Neural progenitor cell (in vitro differentiated cells): ENCODE measurements around the gene NOM1. TPM values are rescaled to one million over a fixed set of nuclear protein-coding genes. Genes with fewer than 3 reads are reported as not detected.

Experiments
- DNase-seq: peaks from one replicate; pipeline ENCODE4 v3.0.0-alpha.2; 2016; ENCODE audit warnings: low spot score
- H2AFZ ChIP-seq: fragments of 200-600 bp; sonication (generic); replicated peaks from 2 replicates; pipeline ENCODE4 v1.6.1; 2016; ENCODE audit warnings: antibody characterized with exemption
- H3F3A ChIP-seq: fragments of 200-600 bp; sonication (generic); 2 replicates; pipeline ENCODE4 v1.6.1; 2016; ENCODE audit warnings: antibody characterized with exemption, low read depth
- H3K27ac ChIP-seq: fragments of 200-600 bp; sonication (generic); 2 replicates; pipeline ENCODE4 v1.5.1; 2016; ENCODE audit warnings: mild to moderate bottlenecking
- H3K27me3 ChIP-seq: fragments of 200-600 bp; sonication (generic); 2 replicates; pipeline ENCODE4 v1.6.1; 2016; ENCODE audit warnings: mild to moderate bottlenecking, moderate library complexity
- H3K36me3 ChIP-seq: fragments of 200-600 bp; sonication (generic); 2 replicates; pipeline ENCODE4 v1.5.1; 2016
- H3K4me1 ChIP-seq: fragments of 200-600 bp; sonication (generic); 2 replicates; pipeline ENCODE4 v1.6.1; 2016; ENCODE audit warnings: mixed run types
- H3K4me2 ChIP-seq: fragments of 200-600 bp; sonication (generic); 2 replicates; pipeline ENCODE4 v1.6.1; 2016
- H3K4me3 ChIP-seq: fragments of 200-600 bp; sonication (generic); 2 replicates; pipeline ENCODE4 v1.5.1; 2016
- H3K79me2 ChIP-seq: fragments of 200-600 bp; sonication (generic); 2 replicates; pipeline ENCODE4 v1.6.1; 2016; ENCODE audit warnings: low read depth
- H3K9ac ChIP-seq: fragments of 200-600 bp; sonication (generic); 2 replicates; pipeline ENCODE4 v1.6.1; 2016
- H3K9me3 ChIP-seq: fragments of 200-600 bp; sonication (generic); 2 replicates; pipeline ENCODE4 v1.5.1; 2016; ENCODE audit warnings: low read depth
- H4K20me1 ChIP-seq: fragments of 200-600 bp; sonication (generic); 2 replicates; pipeline ENCODE4 v1.6.1; 2016; ENCODE audit warnings: low read depth
- H3K27ac Mint-ChIP-seq: 3 replicates; pipeline ENCODE4 v1.8.0; 2021; ENCODE audit warnings: mixed read lengths
- H3K27me3 Mint-ChIP-seq: 2 replicates; pipeline ENCODE4 v1.8.0; 2022; ENCODE audit warnings: low read depth, mild to moderate bottlenecking, inconsistent platforms, moderate library complexity, mixed read lengths; ENCODE audit not compliant: insufficient read depth
- H3K36me3 Mint-ChIP-seq: 3 replicates; pipeline ENCODE4 v1.8.0; 2021; ENCODE audit warnings: mixed read lengths
- H3K4me1 Mint-ChIP-seq: 3 replicates; pipeline ENCODE4 v1.8.0; 2021; ENCODE audit warnings: mixed read lengths
- H3K4me3 Mint-ChIP-seq: 3 replicates; pipeline ENCODE4 v1.8.0; 2021; ENCODE audit warnings: mild to moderate bottlenecking, moderate library complexity, mixed read lengths
- H3K9me3 Mint-ChIP-seq: 3 replicates; pipeline ENCODE4 v1.8.0; 2020; ENCODE audit warnings: mixed read lengths
- CTCF ChIP-seq: fragments of 200-600 bp; sonication (generic); IDR thresholded peaks from 2 replicates; pipeline ENCODE4 v1.5.1; 2017; ENCODE audit warnings: antibody characterized with exemption, mild to moderate bottlenecking
- EZH2 ChIP-seq: fragments of 200-600 bp; sonication (generic); IDR thresholded peaks from 2 replicates; pipeline ENCODE4 v1.6.1; 2017; ENCODE audit warnings: antibody characterized with exemption, mild to moderate bottlenecking, moderate library complexity
- EZH2phosphoT487 ChIP-seq: fragments of 200-600 bp; sonication (generic); IDR thresholded peaks from 2 replicates; pipeline ENCODE4 v1.6.1; 2017; ENCODE audit warnings: antibody characterized with exemption
- total RNA-seq: library from RNA; depleted of rRNA; stranded (reverse); fragments of >200 nt; gene quantifications from 2 replicates; pipeline ENCODE4 v1.2.3, GENCODE V29; 2015; ENCODE audit warnings: low replicate concordance

Gene NOM1
- total RNA-seq, 1 donor from 2014 or later = 10.9 TPM

GRCh38 chr7:156962145-156962544 is 12.6 kb downstream of the NOM1 start:
- TF ChIP-seq CTCF = no peak
- TF ChIP-seq EZH2phosphoT487 = no peak
- TF ChIP-seq EZH2 = no peak
- no peaks in the 10 kb centered on the region for H3K4me1 Mint-ChIP-seq
- Histone ChIP-seq H3K9ac (no peak overlapping the region), H2AFZ (no peak overlapping the region), H3K36me3 (no peaks in the 10 kb centered on the region), H3F3A (no peaks in the 10 kb centered on the region), H3K9me3 (no peaks in the 10 kb centered on the region), H3K4me3 (no peak overlapping the region), H3K4me1 (no peaks in the 10 kb centered on the region), H3K79me2 (peaks cover under 1% of the 10 kb centered on the region), H4K20me1 (no peaks in the 10 kb centered on the region), H3K4me2 (no peak overlapping the region), H3K27ac (no peak overlapping the region), H3K27me3 (no peaks in the 10 kb centered on the region)
- H3K27me3 Mint-ChIP-seq = no peaks in the 10 kb centered on the region
- H3K4me3 Mint-ChIP-seq = no peak overlapping the region
- no peaks in the 10 kb centered on the region for H3K9me3 Mint-ChIP-seq
- DNase-seq = no peak
- H3K36me3 Mint-ChIP-seq = peaks cover 44% of the 10 kb centered on the region
- H3K27ac Mint-ChIP-seq = no peak overlapping the region

- TF ChIP-seq CTCF (no peak), EZH2 (no peak), EZH2phosphoT487 (no peak)
- Mint-ChIP-seq H3K4me3 (no peak overlapping the region), H3K27ac (no peak overlapping the region), H3K36me3 (peaks cover 42% of the 10 kb centered on the region), H3K9me3 (no peaks in the 10 kb centered on the region), H3K4me1 (no peaks in the 10 kb centered on the region), H3K27me3 (no peaks in the 10 kb centered on the region)
- H3K4me1 ChIP-seq = no peaks in the 10 kb centered on the region
- H2AFZ ChIP-seq = no peak overlapping the region
- H3K9ac ChIP-seq = no peak overlapping the region
- H3K9me3 ChIP-seq = no peaks in the 10 kb centered on the region
- no peaks in the 10 kb centered on the region for H3K27me3 ChIP-seq
- H4K20me1 ChIP-seq = no peaks in the 10 kb centered on the region
- no peaks in the 10 kb centered on the region for H3F3A ChIP-seq
- H3K4me3 ChIP-seq = no peak overlapping the region
- H3K36me3 ChIP-seq = no peaks in the 10 kb centered on the region
- H3K27ac ChIP-seq = no peak overlapping the region
- H3K79me2 ChIP-seq = no peaks in the 10 kb centered on the region
- DNase-seq = no peak
- H3K4me2 ChIP-seq = no peak overlapping the region
Measured at GRCh38 chr7:156962897-156963296, 13.4 kb downstream of the NOM1 start.

GRCh38 chr7:156963472-156963871 is 14.0 kb downstream of the NOM1 start:
- Histone ChIP-seq H3K9me3 (no peaks in the 10 kb centered on the region), H3K4me2 (no peak overlapping the region), H3K27me3 (no peaks in the 10 kb centered on the region), H4K20me1 (no peaks in the 10 kb centered on the region), H3K4me3 (no peak overlapping the region), H3K36me3 (no peaks in the 10 kb centered on the region), H3K27ac (no peak overlapping the region), H3K4me1 (no peaks in the 10 kb centered on the region), H3K79me2 (no peaks in the 10 kb centered on the region), H2AFZ (no peak overlapping the region), H3F3A (no peaks in the 10 kb centered on the region), H3K9ac (no peak overlapping the region)
- no peak for TF ChIP-seq EZH2
- TF ChIP-seq CTCF = no peak
- no peak for TF ChIP-seq EZH2phosphoT487
- DNase-seq = no peak
- Mint-ChIP-seq H3K9me3 (no peaks in the 10 kb centered on the region), H3K4me3 (no peak overlapping the region), H3K27ac (no peak overlapping the region), H3K27me3 (no peaks in the 10 kb centered on the region), H3K36me3 (peaks cover 40% of the 10 kb centered on the region), H3K4me1 (no peaks in the 10 kb centered on the region)

GRCh38 chr7:156964971-156965370 is 15.5 kb downstream of the NOM1 start:
- Mint-ChIP-seq H3K36me3 (peaks cover 34% of the 10 kb centered on the region), H3K4me1 (no peaks in the 10 kb centered on the region), H3K9me3 (no peaks in the 10 kb centered on the region), H3K27ac (no peak overlapping the region), H3K4me3 (no peak overlapping the region), H3K27me3 (no peaks in the 10 kb centered on the region)
- H3K4me2 ChIP-seq = no peak overlapping the region
- H3K4me3 ChIP-seq = no peak overlapping the region
- no peak overlapping the region for H3K9ac ChIP-seq
- no peaks in the 10 kb centered on the region for H4K20me1 ChIP-seq
- no peaks in the 10 kb centered on the region for H3K9me3 ChIP-seq
- H3K36me3 ChIP-seq = no peaks in the 10 kb centered on the region
- H3K27me3 ChIP-seq = no peaks in the 10 kb centered on the region
- no peak for DNase-seq
- TF ChIP-seq CTCF (no peak), EZH2 (no peak), EZH2phosphoT487 (no peak)
- H3K79me2 ChIP-seq = no peaks in the 10 kb centered on the region
- H3K4me1 ChIP-seq = no peaks in the 10 kb centered on the region
- no peak overlapping the region for H2AFZ ChIP-seq
- no peaks in the 10 kb centered on the region for H3F3A ChIP-seq
- no peak overlapping the region for H3K27ac ChIP-seq
